GM21423 (cell line): ENCODE results near the gene CDC42SE1.
A peak's percentile ranks its signal among the peaks of the same experiment; 100 is the strongest.

Experiments used
- ATAC-seq: cut with Tn5 transposase; IDR thresholded peaks from one replicate; pipeline ENCODE4 v1.9.1; 2021; ENCODE audit warnings: mild to moderate bottlenecking, moderate library complexity; ENCODE audit not compliant: unreplicated experiment

The CDC42SE1 gene

DNA sequence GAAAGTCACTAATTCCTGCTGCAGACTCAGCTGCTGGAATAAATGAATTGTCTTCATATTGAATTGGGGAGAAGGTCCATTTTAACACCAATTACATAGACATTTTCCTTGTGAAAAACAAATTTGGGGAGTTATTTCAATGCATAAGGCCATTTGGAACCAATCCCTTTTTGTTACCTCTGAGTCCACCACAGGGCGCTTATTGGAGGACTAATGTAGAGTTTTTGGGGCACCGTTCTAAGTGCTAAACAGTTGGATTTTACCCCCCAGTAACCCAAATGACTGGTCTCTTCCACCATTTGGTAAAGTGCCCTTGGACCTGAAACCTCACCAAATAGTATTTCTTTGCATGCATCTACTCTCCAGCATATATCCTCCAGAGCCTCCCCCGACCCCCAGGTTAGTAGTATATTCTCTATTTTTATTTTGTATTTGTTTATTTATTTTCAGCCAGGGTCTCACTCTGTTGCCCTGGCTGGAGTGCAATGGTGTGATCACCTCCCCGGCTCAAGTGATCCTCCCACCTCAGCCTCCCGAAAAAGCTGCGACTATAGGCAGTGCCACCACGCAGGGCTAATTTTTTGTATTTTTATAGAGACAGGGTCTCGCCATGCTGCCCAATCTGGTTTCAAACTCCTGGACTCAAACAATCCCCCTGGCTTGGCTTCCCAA lies 49.6 kb downstream of the CDC42SE1 start:
- no peak for ATAC-seq

DNA sequence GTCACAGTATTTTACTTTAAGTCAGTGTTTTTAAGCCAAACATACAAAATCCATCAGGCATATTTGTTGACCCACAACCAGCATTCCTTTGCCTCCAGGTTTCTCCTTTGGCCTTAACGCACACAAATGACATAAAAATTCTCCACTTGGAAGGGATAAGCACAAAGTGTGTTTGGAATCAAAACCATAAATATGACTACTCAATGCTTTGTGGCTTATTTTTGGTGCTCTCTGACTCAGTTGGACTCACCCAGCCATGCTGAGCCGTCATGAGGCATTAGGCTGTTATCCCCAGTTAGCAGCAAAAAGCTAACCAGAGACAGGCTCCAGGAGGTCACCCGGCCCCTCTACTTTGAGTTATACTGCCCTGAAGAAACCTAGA lies 50.2 kb downstream of the CDC42SE1 start:
- no peak for ATAC-seq

DNA sequence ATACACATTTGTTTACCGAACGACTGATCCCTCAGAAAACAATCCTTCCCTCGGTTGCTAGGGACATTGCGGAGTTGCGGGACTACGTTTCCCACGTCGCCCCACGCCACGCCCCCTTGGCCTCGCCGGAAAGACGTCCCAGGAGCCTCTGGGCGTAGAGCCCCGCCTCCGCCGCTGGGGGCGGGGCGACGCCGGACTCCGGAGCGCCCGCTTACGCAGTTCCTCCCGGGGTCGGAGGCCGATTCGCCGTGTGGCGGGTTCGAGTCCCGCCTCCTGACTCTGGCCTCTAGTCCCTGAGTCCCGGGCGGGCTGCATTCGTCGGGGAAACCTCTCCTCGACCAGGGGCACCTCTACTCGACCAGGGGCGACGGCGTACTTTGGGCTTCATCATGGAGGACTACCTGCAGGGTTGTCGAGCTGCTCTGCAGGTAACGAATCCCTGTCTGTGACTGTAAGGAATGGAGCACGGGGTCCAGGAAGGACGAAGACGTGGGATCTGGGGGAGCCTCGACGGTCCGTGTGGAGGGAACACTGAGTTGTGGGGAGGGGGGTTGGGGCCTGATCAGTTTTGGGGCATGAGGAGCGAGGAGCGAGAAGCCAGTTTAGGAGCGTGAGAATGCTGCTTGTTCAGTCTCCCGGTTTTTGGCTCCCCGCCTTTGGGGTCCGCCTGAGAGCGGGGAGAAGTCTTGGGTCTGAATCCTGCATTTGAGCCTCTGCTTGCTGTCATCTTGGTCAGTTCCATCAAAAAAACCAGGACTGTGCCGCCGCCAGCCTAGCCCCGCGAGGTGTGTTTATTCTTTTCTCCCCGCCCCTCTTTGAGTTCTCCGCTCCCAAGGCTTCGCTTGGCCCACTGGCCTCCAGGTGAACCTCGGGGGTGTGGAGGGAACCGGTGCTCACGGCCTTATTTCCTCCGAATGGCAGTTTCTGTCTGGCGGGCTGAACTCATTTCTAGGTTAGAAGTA lies 50.9 kb downstream of the CDC42SE1 start, which contains the start of gene PRUNE1:
Gene PRUNE1, plus strand, starts transcription at position 206 of the 962 bp plus-strand sequence. Its CDS starts 184 bp downstream, at position 390.
- ATAC-seq = peak; percentile 73

DNA sequence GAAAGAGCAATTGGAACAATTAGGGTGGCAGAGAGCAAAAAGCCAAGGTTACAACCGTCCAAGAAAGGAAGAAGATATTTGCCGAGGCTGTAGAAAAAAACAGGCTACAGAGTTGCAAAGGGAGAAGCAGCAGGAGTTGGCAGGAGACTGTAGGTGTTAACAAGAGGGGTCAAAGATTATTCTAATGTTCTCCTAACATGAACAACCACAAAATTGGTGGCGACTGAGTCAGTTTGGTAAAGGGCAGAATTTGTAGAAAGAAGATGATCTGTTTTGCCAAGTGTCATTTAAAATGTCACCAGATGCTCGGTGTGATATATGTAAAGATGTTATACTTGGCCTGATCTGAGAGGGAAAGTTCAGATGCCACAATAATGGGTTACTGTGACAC lies 51.6 kb downstream of the CDC42SE1 start:
- no peak for ATAC-seq

DNA sequence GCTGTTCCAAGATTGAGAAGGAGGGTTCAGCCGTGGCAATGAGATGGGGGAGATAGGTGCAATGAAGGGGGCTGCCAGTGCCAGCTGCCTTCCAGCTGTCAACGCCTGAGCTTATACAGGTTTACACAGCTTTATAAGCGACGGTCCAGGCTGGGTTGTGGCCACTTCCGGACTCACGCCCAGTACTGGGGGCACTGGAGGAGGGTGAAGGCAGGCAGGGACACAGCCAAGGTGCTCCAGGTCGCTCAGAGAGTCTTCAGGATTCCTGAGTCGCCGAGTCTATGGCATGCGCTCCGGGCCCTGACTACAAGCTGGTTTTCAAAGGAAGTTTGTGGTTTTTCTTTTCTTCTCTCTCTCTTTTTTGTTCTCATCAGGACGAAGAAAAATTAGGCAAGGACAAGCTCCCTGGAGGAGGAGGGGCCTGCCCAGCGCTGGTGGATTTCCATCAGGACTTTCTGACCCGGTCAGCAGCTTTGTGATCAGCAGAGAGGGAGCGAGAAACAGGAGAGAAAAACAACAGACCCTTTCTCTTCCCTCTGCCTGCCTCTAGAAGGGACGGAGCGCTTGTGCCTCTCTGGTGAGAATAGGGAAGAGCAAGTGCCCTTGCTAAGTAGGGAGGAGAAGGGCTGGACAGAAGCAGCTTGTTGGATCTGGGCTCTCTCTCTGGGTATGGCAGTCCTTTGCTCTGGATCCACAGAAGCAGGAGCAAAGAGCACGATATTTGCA lies 52.9 kb downstream of the CDC42SE1 start, which contains the start of gene MINDY1:
Gene MINDY1, minus strand, starts transcription at position 576 of the 726 bp plus-strand sequence. CDS start 4,285 bp downstream, outside the sequence.
- ATAC-seq = peak; percentile 35

DNA sequence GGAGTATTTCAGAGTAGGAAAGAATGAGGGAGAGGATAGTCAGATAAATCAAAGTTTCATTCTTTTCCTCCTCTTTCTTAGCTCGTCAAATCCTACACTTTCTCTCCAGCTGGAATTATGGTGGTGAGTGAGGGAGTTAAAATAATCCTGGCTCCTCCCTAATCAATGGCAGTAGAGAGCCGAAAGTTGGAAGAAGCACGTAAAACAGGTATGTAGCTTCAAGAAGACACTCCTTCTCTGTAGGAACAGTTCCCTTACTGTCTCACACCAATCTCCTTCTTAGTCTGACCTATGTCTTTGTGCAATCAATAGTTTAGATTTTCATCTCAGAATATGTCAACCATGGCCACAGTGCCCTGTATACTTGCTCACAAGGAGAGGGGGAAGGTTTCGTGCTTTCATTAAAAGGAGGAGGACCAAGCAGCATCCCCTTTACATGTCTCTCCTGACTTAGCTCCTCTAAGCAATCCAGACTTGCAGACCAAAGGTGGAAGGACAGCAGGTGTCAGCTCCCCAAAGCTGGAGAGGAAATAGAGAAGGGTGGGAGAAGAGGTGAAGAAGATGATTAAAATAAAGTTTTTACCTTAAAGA lies 53.6 kb downstream of the CDC42SE1 start:
- no peak for ATAC-seq

DNA sequence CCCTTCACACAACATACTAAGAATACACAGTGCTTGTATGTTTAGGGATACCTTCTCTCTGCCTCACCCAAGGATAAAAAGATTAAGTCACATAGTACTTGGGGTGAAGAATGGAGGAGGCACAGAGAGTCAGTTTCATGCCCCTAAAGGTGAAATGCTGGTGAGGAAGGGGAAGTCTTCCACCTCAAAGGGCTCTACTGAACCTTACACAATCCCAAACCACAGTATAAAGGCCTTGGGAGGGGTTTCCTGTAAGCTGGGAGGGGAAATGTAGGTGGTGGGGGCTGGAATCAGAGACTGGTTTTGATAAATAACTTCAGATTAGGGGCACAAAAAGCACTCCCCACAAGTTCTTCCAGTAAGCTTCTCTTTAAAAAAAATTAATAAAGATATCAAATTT lies 56.2 kb downstream of the CDC42SE1 start:
- no peak for ATAC-seq

DNA sequence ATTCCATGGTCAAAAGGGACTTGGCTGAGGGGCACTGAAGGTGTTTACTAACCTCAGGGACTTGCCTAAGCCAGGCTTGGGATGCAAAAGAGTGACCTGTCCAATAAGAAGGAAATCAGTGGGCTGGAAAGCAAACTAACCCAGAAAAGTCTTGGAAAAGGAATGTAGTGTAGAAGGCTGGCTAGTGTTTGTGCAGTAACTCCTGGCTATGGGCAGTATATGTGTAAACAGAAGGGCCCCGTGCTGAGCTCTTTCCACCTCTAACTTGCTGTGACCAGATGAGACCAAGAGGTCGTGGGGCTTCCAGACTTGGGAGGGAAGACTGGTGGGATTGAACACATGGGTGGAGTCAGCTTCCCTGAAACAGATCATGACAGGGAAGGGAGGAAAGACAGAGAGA lies 56.8 kb downstream of the CDC42SE1 start:
- no peak for ATAC-seq

DNA sequence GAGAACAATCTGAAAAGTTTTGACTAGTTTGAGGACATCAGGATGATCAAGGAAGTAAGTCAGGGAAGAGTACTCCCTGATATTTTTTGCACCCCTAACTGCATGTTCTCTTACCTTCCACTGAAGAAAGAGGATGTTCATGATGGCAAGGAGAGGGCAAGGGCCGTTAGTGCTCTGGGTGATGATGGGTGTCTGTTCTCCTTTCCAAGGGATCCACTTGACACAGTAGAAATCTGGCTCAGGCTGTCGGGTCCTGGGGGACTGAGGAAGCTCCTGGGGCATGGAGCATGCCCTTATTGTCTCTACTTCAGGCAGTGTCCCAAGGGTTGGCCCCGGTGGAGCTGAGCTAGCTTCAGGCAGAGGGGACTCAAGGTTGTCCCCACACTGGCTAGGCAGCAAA lies 57.4 kb downstream of the CDC42SE1 start:
- no peak for ATAC-seq

DNA sequence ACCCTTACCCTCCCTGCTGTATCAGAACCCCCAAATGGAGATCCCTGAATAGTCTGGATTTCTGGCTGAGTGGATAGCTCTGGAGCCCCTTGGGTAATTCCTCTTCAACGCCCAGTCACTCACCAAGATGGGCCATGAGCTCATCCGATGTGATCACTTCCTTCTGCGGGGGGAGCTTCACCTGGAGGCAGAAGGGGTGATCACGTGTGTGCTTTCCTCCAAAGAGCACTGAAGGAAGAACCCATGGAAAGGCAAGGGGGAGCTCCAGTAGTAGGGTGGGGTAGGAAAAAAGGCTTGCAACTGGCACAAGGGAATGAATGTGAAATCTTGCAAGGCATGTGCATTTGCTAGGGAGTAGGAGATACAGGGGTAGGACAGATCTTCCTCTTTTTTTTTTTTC lies 57.8 kb downstream of the CDC42SE1 start:
- no peak for ATAC-seq
